NCI-H187 (cell line): Measurements from ENCODE around the gene SLC35F1.

Experiments
- DNase-seq, 2 experiments: peaks; one replicate each; lab custom pipeline; 2025; lab: John Stamatoyannopoulos, UW

The SLC35F1 gene

DNA sequence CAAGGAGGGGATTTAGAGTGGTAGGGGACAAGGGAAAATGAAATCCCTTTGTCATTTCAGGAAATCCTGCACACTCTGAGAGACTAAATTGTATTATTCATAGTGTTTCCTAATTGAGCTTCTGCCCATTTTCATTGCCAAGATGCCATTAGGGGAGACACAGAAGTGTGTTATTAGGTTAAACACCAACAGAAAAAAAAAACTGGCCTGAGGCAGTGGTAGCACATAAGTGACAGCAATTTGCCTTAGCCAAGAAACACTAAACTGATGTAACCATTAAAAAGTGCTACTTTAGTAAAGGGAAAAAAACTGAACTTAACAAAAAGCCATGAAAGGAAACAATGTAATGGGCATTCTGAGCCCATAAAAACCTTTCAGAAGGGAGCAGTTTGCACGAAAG, 370.6 kb downstream of the SLC35F1 start:
- DNase-seq, result no peak

DNA sequence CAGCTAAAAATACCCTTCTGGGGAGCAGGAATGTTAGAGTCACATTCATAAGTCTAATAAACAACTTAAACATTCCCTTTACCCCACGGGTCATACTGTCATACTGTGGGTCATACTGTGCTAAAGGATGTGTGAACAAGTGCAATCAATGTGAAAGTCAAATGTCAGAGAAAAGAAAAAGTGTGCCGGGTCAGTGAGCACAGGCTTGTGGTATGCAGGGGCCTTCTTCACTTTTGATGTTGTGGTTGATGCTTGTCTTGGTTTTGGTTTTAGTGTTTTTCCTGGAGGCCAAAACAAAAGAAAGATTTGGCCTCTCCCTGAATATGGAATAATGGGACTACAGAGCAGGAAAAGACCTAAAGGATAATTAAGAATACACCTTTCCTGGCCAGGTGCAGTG, 373.1 kb downstream of the SLC35F1 start:
- DNase-seq, result no peak

DNA sequence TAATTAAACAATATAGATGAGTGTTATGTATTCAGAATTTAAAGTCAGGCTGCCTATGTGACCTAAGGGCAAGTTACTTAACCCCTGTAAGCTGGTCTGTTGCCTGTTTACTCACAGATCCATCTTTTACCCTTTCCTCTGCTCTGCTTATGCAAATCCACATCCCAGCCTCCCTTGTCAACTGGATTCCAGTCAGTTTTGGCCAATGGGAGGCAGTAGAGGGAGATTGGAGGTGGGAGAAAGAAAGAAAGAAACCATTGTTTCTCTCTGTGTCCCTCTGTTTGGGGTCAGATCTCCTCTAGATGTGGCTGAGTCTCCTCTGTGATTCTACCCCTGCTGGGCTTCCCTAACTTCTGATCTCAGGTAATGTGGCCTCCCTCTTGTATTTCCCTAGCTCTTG, 374.2 kb downstream of the SLC35F1 start:
- no peak for DNase-seq

DNA sequence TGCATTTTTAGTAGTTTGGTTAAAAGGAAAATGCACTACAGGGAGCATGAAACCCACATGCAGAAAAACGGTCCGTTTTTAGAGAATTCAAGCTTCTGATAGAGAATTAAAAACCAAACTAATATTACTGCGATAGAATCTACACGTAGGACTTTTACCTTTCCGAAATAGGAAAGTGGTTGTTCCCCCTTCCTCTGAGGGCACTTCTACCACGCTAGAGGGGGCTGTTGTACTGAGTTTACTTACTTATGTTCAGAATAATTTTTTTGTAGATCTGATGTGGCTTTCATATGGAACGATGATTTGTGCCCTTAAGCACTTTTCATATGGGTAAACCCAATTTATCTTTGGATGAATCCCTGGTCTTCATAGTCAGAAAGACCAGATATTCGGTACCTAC, 376.7 kb downstream of the SLC35F1 start:
- DNase-seq, result peak; percentile 13 to 50

DNA sequence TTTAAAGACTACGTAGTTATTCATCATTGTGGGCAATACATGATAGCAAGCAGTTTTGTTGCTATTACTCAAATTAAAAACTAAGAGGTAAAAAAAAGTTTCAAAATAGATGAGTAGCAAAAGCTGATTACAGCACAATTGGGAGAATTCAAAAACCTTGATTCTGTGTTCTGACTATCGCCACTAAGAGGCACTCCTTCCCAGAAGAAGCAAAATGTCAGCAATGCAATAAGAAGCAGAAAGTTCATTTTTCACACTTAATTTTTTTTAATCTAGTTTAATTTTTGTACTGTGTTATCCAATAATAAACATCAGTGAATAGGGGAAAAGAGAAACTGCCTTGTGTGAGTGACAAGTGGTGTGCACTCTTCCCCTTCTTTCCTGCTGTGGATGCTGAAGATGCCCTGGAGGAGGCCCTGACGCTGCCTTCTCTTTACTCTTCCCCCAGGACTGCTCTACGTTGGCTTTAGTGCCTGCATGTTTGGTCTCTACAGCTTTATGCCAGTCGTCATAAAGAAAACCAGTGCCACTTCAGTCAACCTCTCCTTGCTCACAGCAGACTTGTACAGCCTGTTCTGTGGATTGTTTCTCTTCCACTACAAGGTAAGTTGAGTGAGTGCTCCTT, 377.8 kb downstream of the SLC35F1 start:
- DNase-seq, result no peak

DNA sequence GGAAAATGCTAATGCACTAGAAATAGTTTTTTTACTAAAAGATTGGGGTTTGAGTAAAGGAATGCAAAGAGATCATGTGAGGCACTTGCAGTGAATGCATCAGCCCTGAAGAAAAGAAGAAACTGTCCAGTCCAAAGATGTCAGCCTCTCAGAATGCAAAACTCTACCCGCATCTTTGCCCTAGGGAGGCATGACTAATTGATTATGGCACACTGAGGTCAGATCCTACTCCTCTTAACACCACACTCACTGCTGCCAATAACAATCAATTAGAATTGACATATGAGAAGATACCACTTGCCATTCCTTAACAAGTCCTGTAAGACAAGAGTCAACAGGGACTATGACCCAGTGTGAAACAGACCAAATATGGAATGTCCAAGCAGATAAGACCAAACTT, 378.7 kb downstream of the SLC35F1 start:
- DNase-seq, result no peak

DNA sequence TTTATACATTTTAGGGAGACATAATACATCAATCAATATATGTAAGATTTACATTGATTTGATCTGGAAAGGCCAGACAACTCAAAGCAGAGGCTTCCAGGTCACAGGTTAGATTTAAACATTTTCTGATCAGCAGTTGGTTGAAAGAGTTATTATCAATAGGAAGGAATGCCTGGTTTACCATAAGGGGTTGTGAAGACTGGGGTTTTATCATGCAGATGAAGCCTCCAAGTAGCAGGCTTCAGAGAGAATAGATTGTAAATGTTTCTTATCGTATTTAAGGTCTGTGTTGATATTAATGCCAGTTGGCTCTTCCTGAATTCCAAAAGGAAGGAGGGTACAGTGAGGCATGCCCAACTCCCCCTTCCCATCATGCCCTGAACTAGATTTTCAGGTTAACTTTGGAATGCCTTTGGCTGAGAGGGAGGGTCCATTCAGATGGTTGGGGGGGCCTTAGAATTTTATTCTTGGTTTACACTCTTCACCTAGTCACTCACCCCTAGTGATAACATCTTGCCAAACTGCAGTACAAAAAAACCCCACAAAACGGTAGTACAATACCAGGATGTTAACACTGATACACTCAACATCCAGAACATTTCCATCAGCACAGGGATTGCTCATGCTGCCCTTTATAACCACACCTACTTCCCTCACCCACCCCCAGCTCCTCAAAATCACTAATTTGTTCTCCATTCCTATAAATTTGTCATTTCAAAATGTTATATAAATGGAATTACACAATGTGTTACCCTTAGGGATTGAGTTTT, 381.5 kb downstream of the SLC35F1 start:
- DNase-seq, result no peak

DNA sequence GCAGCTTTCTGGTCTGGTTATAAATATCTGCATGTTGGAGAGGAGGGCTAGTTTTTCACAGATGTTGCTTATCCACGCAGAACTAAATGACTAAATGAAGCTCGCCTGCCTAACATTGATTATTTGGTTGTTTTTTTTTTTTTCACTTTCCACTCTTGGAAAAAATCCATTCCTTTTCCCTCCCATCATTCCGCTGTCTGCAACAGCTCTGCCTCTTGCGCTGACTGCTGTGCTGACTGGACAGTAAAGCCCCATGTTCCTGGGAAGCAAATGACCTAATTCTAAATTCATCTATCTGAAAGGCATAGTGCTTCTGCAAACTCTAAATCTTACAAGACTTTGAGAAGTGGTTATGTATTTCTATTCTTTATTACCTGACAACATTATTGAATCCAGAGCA, 385.5 kb downstream of the SLC35F1 start:
- no peak for DNase-seq

DNA sequence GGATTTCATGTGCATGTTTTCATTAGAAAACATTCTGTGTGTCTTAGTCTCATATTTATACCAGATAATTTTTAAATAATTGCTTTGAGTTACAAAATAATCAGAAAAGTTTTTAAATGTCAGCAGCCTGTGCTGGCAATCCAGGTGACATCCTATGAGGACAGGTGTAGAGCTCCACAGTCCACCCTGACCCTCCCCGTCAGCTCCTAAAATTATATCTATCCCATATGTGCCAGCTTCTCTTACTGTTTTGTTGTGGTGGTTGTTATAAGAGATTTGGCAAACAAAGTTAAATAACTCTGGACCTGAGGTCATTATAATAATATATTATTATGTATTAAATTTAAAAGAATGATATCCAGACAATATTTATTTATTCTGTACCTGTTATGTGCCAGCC, 387.8 kb downstream of the SLC35F1 start:
- DNase-seq, result no peak

DNA sequence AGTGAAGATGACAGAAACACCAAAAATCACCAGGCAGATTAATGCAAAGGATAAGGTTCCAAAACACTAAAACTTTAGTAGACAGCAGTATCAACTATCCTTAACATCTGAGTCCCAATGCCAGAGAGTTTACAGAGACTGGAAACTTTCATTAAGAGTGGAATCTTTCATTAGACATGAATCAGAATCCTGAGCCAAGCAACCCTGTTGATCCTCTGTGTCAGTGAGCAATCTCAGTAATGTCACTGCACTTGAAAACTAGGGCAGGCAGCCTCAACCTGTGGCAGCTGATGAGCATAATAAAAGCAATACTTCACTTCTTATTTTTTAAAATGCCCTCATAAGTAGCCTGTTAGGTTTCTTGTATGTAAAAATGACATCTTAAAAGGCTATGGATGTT, 388.3 kb downstream of the SLC35F1 start:
- DNase-seq, result no peak

DNA sequence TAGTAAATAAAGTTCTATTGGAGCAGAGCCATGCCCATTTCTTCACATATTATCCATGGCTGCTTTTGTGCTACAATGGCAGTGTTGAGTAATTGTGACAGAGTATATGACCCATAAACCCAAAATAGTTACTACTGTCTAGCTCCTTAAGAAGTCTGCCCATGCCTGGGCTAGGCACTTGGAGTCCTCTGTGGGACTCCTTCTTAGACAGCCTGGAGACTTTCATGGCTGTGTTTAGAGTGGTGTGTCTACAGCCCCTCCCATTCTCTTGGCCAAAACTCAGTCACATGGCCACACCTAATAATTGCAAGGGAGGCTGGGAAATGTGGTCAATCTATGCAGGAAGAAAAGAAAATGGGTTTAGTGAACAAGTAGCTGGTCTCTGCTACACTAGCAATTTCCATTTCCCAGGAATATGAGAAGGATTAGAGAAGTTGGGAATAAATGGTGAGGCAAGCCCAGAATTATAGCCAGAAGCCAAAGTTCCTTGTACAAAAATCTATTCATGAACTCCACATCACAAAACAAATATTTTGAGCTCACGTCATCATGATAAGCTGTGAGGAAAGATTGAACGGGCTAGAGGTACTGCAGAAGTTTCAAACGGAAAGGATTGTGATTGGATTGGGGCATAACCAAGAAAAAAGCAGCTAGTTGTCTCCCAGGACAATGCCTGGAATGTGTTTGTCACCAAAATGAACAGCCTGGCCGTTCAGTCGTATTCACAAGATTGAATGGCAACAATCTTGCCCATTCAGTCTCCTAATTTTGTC, 389.3 kb downstream of the SLC35F1 start:
- no peak for DNase-seq

DNA sequence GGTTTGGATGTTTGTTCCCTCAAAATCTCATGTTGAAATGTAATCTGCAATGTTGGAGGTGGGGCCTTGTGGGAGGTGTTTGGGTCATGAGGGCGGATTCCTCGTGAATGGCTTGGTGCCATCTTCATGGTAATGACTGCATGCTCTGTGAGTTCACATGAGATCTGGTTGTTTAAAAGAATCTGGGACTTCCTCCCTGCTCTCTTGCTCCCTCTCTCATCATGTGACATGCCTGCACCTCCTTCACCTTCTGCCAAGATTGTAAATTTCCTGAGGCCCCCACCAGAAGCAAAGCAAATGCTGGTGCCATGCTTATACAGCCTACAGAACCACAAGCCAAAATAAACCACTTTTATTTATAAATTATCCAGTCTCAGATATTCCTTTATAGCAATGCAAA, 390.8 kb downstream of the SLC35F1 start:
- DNase-seq, result no peak

DNA sequence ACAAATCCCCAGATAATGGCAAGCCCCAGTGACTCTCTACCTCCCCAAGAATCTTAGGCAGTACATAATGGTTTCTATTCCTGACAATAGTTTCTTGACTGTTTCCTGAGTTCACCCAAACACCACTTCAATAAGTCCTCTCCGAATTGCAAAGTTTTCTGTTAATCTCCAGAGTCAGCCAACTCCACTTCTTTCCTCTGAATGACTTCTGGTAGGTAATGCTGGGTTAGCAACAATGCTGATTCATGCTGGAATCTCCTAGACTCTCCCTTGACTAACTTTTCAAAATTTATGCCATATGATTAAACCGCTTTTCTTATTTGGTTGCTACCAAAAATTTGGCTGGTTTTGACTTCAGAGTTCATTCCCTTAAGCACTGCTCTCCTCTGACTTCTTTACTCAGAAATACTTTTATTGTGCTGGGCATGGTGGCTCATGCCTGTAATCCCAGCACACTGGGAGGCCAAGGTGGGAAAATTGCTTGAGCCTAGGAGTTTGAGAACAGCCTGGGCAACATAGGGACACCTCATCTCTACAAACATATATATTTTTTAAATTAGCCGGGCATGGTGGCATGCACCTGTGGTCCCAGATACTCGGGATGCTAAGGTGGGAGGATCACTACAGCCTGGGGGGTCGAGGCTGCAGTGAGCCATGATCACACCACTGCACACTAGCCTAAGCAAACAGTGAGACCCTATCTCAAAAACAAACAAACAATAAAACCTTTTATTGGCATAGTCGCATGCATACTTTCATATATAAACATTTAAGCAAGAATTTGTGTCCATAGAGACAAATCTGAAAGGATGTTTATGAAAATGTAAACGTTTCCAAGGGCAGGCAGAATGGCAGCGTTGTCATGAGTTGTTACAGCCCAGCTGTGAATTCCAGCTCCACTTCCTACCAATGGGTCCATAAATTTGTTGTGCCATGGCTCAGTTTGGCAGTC, 391.7 kb downstream of the SLC35F1 start:
- no peak for DNase-seq

DNA sequence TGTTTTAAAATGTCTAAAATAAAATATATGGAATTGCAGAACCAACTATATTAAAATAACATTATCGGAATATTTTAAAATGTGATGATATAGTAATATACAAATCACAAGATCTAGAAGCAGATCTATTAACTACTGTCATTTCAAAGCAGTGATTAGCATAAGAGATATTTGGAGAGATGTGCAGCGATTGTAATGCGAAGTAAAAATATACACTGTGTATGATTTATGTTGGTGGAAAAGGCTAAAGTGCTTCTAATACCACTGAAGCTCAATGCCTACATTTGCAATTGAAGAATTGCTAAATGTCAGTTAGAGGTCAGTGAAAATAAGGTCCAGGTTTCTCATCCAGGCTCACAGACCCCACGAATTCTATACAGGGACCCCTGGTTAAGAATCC, 392.4 kb downstream of the SLC35F1 start:
- no peak for DNase-seq

DNA sequence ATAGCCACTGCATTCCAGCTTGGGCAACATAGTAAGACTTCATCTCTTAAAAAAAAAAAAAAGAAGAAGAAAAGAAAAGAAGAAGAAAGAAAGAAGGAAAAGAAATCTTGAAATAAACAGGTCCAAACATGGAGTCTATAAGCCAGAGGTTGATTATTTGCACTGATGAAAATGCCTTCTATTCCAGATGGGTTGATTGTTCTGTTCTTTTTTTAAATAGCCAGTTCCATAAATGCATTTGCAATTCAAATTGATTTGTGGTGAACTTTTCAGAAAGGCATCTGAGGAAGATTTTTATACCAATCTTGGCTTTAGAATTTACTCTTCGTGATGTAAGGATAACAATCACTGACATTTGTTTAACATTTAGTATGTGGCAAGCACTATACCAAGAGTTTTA, 397.3 kb downstream of the SLC35F1 start:
- DNase-seq, result no peak

DNA sequence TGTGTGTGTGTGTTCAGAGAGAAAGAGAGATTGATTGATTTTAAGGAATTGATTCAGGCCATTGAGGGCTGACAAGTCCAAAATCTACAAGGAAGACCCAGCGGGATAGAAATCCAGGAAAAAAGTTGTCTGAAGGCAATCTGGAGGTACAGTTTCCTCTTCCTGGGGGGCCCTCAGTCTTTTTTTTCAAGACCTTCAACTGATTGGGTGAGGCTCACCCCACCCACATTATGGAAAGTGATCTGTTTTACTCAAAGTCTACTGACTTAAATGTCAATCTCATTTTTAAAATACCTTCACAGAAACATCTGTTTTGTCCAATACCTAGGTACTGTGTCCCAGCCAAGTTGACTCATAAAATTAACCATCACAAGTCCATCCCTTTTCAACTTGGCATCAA, 398.0 kb downstream of the SLC35F1 start:
- DNase-seq, result no peak

DNA sequence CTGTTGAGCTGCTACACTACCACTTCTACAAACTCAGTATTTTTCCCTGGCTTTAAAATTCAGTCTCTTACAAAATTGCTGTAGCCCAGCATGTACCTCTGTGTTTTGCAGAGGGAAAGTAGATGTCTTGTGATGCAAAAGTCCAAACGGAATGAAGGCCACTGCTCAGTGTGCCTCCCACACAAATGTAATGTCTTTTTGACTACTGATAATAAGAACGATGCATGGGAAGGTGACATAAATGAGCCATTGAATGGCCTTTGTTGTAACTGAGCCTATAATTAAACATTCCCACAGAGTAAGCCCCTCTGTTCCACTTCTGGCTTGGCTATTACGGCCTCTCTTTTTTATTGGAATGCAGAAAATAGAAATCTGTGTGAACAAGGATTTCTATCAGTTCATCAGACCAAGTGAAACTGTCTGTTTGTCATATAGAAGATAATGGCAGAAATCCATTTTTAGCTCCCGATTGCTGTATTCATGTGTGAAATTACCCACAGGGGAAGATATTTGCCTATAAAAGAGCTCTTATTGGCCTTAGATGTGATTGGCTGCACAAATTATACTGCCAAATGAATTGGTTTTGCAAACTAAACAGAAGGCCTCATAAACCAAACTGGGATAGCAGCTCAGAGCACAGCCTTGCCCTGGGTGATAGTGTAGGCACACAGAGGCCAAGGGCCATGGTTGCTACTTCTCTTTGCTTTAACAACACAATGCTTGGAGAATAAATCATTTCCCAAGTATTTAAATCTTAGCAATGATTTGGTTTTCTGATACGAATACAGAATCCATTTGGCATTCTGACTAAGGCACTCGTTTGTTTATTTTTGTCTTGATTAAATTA, 399.6 kb downstream of the SLC35F1 start:
- DNase-seq, result no peak

DNA sequence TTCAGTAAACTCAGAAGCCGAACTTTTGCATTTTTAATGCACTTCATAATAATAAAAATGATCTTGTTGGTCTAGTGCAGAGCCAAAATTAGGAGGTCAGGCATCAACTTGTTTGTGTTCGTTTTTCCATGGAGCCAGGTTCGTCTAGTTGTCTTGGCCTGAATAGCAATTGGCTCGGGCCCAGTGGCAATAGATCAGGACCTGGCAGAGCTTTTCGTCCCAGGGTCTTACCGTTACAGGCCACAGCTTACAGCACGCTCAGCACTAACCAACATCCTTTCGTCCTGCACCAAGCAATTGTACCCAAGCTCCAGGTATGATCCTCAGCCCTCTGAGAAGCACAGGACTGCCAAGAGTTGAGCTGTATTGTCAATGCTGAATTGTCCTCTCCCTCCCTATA, 400.5 kb downstream of the SLC35F1 start:
- DNase-seq, result no peak

DNA sequence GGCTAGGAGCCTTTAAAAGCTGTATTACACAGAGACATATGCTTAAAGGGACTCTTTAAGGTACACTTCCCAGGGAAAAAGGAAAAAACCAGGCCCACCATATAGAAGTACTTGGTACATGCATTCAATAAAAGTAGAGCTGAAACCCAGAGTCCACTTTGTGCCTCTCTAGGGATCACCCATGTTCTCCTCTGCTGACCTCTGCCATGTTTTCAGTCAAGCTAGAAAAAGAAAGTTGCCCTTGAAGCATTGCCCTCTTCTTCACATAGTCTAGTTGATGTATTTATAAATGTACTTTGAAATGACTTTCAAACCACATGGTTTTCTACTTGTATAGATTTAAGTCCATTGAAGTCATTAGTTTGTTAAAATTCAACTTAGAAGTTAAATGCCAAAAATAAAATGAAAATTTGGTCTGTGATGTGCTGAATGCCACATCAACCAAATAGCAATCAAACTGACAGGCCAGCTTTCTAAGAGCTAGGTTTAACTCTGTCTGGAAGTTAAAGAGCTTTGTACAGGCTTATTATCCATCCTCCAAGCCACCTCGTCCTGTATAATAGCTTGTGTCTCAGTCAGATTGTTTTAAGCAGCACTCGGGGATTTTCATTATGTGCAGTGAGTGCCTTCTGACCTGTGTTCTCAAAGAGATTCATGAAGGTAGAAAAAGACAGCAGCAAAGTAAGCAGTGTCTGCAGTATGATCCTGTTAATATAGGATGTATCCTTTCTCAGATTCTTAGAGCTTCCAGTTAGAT, 402.5 kb downstream of the SLC35F1 start:
- DNase-seq, result no peak

DNA sequence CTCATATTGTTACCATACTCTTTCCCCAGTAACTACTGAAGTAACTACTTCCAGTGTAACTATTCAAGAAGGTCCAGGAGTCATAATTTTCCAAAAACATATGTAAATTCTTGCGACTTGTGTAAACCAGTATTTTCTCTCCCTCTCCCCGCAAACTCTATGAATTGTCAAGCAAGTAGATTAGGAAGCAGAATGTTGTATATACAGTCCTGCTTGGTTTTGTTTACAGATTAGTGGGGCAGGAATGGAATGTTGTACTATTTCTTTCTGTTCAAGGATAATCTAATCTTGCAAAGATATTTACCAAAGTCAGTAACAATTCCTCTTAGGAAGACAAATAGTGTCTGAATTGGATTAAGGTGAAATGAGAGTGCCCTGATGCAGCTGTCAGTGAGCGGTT, 406.1 kb downstream of the SLC35F1 start:
- DNase-seq, result no peak
